Measurements from ENCODE around the gene AHSP.
"Not testable (repeated sequence)": the region's sequence is repeated elsewhere in the genome, so short reads cannot be mapped to it uniquely, and the experiment has no call there.

The AHSP gene

DNA sequence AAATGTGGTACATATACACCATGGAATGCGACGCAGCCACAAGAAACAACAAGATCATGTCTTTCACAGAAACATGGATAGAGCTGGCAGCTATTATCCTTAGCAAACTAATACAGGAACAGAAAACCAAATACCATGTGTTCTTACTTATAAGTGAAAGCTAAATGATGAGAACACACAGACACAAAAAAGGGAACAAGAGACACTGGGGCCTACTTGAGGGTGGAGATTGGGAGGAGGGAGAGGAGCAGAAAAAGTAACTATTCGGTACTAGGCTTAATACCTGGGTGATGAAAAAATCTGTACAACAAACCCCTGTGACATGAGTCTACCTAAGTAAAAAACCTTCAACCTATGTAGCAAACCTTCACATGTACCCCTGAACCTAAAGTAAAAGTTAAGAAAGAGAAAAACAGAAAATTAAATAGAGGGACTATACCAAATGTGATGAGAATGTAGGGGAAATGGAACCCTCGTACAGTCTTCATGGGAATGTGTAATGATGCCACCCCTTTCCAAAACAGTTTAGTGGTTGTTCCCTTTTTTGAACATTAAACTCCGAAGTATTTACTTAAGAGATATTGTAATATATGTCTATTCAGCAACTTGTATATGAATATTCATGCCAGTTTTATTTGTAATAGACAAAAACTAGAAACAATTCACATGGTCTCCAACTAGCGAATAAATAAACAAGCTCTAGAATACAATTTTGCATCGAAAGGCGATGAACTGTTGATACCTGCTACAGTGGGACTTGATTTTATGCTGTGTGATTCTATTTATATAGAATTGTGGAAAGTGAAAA is 33.9 kb downstream of the AHSP start:
- Histone ChIP-seq H3K79me1 (ENCODE audit: low read length) (no peaks in the 10 kb centered on the region), H3K4me3 (ENCODE audit: low read length) (no peak overlapping the region), H2AK5ac (ENCODE audit: low read length) (no peak overlapping the region), H3K9ac (ENCODE audit: low read length) (no peak overlapping the region), H3K79me2 (ENCODE audit: control insufficient read depth, insufficient read depth, low read length) (no peaks in the 10 kb centered on the region), H3K4me2 (ENCODE audit: low read length) (no peak overlapping the region), H3K56ac (ENCODE audit: low read length) (no peak overlapping the region), H2BK15ac (replicated peaks; ENCODE audit: low read depth) (no peak overlapping the region), H4K8ac (ENCODE audit: low read depth, low read length) (no peak overlapping the region), H2BK120ac (ENCODE audit: low read depth, low read length) (no peak overlapping the region), H3K36me3 (ENCODE audit: control insufficient read depth, insufficient read depth, low read length) (no peaks in the 10 kb centered on the region), H3K18ac (ENCODE audit: low read length) (no peak overlapping the region), H3K27ac (ENCODE audit: low read depth, low read length) (no peak overlapping the region), H4K5ac (ENCODE audit: low read length) (no peak overlapping the region), H3K4me1 (ENCODE audit: control insufficient read depth, low read depth, low read length) (no peaks in the 10 kb centered on the region), H2BK5ac (ENCODE audit: low read length) (no peak overlapping the region), H3K23ac (ENCODE audit: low read length) (no peak overlapping the region), H3K4ac (ENCODE audit: low read depth, low read length) (no peak overlapping the region), H3K27me3 (ENCODE audit: insufficient read depth, low read length, poor library complexity) (no peaks in the 10 kb centered on the region)
- WGBS (ENCODE audit: extremely low coverage, insufficient coverage, low lambda C conversion rate) = no CpG with 5 or more reads among the region's 8 CpGs
- DNase-seq = no peak

DNA sequence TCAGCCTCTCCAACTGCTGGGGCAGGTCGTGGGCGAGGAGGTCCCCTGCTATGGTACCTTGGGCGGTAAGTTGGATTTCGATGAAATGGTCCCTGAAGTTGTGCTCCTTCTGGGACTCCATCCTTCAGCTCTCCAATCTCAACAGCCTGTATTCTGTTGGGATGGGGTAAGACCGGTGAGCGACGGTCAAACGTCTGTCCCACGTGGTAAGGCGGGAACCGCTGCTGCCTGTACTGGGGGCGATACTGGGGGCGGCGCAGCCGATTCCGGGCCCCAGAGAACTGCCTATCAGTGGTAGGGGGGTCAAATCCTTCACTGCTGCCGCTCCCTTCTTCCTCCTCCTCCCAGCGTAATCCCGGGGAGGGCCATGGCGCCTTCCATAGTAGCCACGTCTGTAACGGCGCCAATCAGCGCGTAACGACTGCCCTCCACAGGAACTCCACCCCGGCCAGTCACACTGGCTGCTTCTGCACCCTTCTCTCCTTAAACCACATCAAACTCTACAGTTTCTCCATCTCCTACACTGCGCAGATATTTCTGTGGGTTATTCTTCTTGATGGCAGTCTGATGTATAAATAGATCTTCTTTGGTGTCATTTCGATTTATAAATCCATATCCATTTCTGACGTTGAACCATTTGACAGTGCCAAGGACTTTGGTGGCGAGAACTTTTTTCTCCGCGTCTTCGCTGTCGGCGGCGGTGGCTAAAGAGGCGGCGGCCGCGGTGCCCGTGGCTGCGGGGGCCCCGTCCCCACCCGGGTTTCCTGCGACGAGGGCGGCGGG is 41.1 kb downstream of the AHSP start:
- no peak overlapping the region for H4K5ac ChIP-seq (ENCODE audit: low read length)
- no peak overlapping the region for H2BK5ac ChIP-seq (ENCODE audit: low read length)
- no peak overlapping the region for H2BK15ac ChIP-seq (replicated peaks; ENCODE audit: low read depth)
- H3K79me1 ChIP-seq (ENCODE audit: low read length) = no peaks in the 10 kb centered on the region
- H3K56ac ChIP-seq (ENCODE audit: low read length) = no peak overlapping the region
- H3K36me3 ChIP-seq (ENCODE audit: control insufficient read depth, insufficient read depth, low read length) = no peaks in the 10 kb centered on the region
- no peak overlapping the region for H3K18ac ChIP-seq (ENCODE audit: low read length)
- no peaks in the 10 kb centered on the region for H3K4me1 ChIP-seq (ENCODE audit: control insufficient read depth, low read depth, low read length)
- H3K4me3 ChIP-seq (ENCODE audit: low read length) = no peak overlapping the region
- H2BK120ac ChIP-seq (ENCODE audit: low read depth, low read length) = no peak overlapping the region
- no CpG with 5 or more reads among the region's 49 CpGs for WGBS (ENCODE audit: extremely low coverage, insufficient coverage, low lambda C conversion rate)
- no peak overlapping the region for H2AK5ac ChIP-seq (ENCODE audit: low read length)
- H4K8ac ChIP-seq (ENCODE audit: low read depth, low read length) = no peak overlapping the region
- H3K27me3 ChIP-seq (ENCODE audit: insufficient read depth, low read length, poor library complexity) = peaks cover 4% of the 10 kb centered on the region
- no peak overlapping the region for H3K27ac ChIP-seq (ENCODE audit: low read depth, low read length)
- no peaks in the 10 kb centered on the region for H3K79me2 ChIP-seq (ENCODE audit: control insufficient read depth, insufficient read depth, low read length)
- no peak overlapping the region for H3K9ac ChIP-seq (ENCODE audit: low read length)
- peak; percentile 25 for DNase-seq
- no peak overlapping the region for H3K4ac ChIP-seq (ENCODE audit: low read depth, low read length)
- no peak overlapping the region for H3K4me2 ChIP-seq (ENCODE audit: low read length)
- H3K23ac ChIP-seq (ENCODE audit: low read length) = no peak overlapping the region

DNA sequence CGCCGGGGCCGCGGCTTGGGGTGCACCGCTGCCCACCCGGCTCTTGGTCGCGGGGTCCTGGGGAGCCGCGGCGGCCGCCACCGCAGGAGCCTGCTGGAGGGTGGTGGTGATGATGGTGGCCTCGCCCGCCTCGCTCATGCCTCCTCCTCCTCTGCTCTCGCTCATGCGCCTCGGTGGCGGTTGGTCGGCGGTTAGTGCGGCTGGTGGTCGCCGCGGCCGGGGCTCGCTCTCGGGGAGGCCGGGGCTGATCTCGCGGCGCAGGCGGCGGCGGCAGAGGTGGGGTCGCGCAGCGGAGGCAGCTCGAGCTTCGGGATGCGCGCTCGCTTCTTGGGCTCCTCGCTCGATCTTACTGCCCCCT is 41.6 kb downstream of the AHSP start:
- no peak overlapping the region for H3K4me3 ChIP-seq (ENCODE audit: low read length)
- H2BK120ac ChIP-seq (ENCODE audit: low read depth, low read length) = no peak overlapping the region
- no peak overlapping the region for H4K5ac ChIP-seq (ENCODE audit: low read length)
- H3K23ac ChIP-seq (ENCODE audit: low read length) = no peak overlapping the region
- no peak overlapping the region for H2BK5ac ChIP-seq (ENCODE audit: low read length)
- H3K36me3 ChIP-seq (ENCODE audit: control insufficient read depth, insufficient read depth, low read length) = no peaks in the 10 kb centered on the region
- no peak for DNase-seq
- no peak overlapping the region for H3K4ac ChIP-seq (ENCODE audit: low read depth, low read length)
- no peak overlapping the region for H2BK15ac ChIP-seq (replicated peaks; ENCODE audit: low read depth)
- no peak overlapping the region for H3K18ac ChIP-seq (ENCODE audit: low read length)
- H3K4me2 ChIP-seq (ENCODE audit: low read length) = no peak overlapping the region
- no peak overlapping the region for H4K8ac ChIP-seq (ENCODE audit: low read depth, low read length)
- H3K56ac ChIP-seq (ENCODE audit: low read length) = peak overlapping the region; percentile 34
- H3K9ac ChIP-seq (ENCODE audit: low read length) = no peak overlapping the region
- no peak overlapping the region for H3K27ac ChIP-seq (ENCODE audit: low read depth, low read length)
- no peaks in the 10 kb centered on the region for H3K79me1 ChIP-seq (ENCODE audit: low read length)
- peaks cover 4% of the 10 kb centered on the region for H3K27me3 ChIP-seq (ENCODE audit: insufficient read depth, low read length, poor library complexity)
- H2AK5ac ChIP-seq (ENCODE audit: low read length) = no peak overlapping the region
- no peaks in the 10 kb centered on the region for H3K4me1 ChIP-seq (ENCODE audit: control insufficient read depth, low read depth, low read length)
- WGBS (ENCODE audit: extremely low coverage, insufficient coverage, low lambda C conversion rate) = no CpG with 5 or more reads among the region's 46 CpGs
- no peaks in the 10 kb centered on the region for H3K79me2 ChIP-seq (ENCODE audit: control insufficient read depth, insufficient read depth, low read length)

DNA sequence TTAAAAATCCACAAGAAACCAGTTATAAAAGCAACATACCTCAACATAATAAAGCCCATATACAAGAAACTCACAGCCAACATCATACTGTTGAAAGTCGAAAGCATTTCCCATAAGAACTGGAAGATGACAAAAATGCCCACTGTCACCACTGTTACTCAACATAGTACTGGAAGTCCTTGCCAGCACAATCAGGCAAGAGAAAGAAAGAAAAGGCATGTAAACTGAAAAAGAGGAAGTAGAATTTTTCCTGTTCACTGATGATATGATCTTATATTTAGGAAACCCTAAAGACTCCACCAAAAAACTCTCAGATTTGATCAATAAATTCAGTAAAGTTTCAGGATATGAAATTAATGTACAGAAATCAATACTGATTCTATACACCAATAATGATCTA is 45.1 kb downstream of the AHSP start:
- no peak overlapping the region for H2BK15ac ChIP-seq (replicated peaks; ENCODE audit: low read depth)
- H2BK5ac ChIP-seq (ENCODE audit: low read length) = no peak overlapping the region
- no peak overlapping the region for H2AK5ac ChIP-seq (ENCODE audit: low read length)
- H2BK120ac ChIP-seq (ENCODE audit: low read depth, low read length) = no peak overlapping the region
- H3K18ac ChIP-seq (ENCODE audit: low read length) = no peak overlapping the region
- H3K4me1 ChIP-seq (ENCODE audit: control insufficient read depth, low read depth, low read length) = no peaks in the 10 kb centered on the region
- H3K9ac ChIP-seq (ENCODE audit: low read length) = no peak overlapping the region
- H3K79me2 ChIP-seq (ENCODE audit: control insufficient read depth, insufficient read depth, low read length) = no peaks in the 10 kb centered on the region
- H3K27ac ChIP-seq (ENCODE audit: low read depth, low read length) = no peak overlapping the region
- H3K4ac ChIP-seq (ENCODE audit: low read depth, low read length) = no peak overlapping the region
- H4K8ac ChIP-seq (ENCODE audit: low read depth, low read length) = no peak overlapping the region
- no peak overlapping the region for H3K4me2 ChIP-seq (ENCODE audit: low read length)
- H3K56ac ChIP-seq (ENCODE audit: low read length) = no peak overlapping the region
- no peak overlapping the region for H3K23ac ChIP-seq (ENCODE audit: low read length)
- H3K36me3 ChIP-seq (ENCODE audit: control insufficient read depth, insufficient read depth, low read length) = no peaks in the 10 kb centered on the region
- DNase-seq = no peak
- no peak overlapping the region for H4K5ac ChIP-seq (ENCODE audit: low read length)
- H3K27me3 ChIP-seq (ENCODE audit: insufficient read depth, low read length, poor library complexity) = peaks cover 4% of the 10 kb centered on the region
- H3K4me3 ChIP-seq (ENCODE audit: low read length) = no peak overlapping the region
- H3K79me1 ChIP-seq (ENCODE audit: low read length) = no peaks in the 10 kb centered on the region
- no CpG with 5 or more reads among the region's 1 CpG for WGBS (ENCODE audit: extremely low coverage, insufficient coverage, low lambda C conversion rate)

DNA sequence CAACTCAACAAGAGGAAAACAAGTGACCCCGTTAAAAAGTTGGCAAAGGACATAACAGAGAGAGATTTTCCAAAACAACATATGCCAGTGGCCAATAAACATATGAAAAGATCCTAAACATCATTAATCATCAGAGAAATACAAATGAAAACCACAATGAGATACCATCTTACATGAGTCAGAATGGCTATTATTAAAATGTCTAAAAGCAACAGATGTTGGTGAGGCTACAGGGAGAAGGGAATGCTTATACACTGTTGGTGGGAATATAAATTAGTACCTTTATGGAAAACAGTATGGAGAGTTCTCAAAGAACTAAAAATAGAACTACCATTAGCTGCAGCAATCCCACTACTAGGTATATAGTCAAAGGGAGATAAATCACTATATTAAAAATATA is 46.5 kb downstream of the AHSP start:
- H3K4me3 ChIP-seq (ENCODE audit: low read length); H3K27ac ChIP-seq (ENCODE audit: low read depth, low read length): not testable (repeated sequence)

More for the DNA sequence above, 46.5 kb downstream of the AHSP start:
- H2BK15ac ChIP-seq (replicated peaks; ENCODE audit: low read depth); H3K56ac ChIP-seq (ENCODE audit: low read length); H4K5ac ChIP-seq (ENCODE audit: low read length); H3K79me2 ChIP-seq (ENCODE audit: control insufficient read depth, insufficient read depth, low read length); H3K27me3 ChIP-seq (ENCODE audit: insufficient read depth, low read length, poor library complexity); H3K9ac ChIP-seq (ENCODE audit: low read length); H3K4me2 ChIP-seq (ENCODE audit: low read length); H3K79me1 ChIP-seq (ENCODE audit: low read length); H3K4me1 ChIP-seq (ENCODE audit: control insufficient read depth, low read depth, low read length); H2AK5ac ChIP-seq (ENCODE audit: low read length); H2BK120ac ChIP-seq (ENCODE audit: low read depth, low read length); DNase-seq; H3K18ac ChIP-seq (ENCODE audit: low read length); H4K8ac ChIP-seq (ENCODE audit: low read depth, low read length); H2BK5ac ChIP-seq (ENCODE audit: low read length); H3K36me3 ChIP-seq (ENCODE audit: control insufficient read depth, insufficient read depth, low read length); H3K23ac ChIP-seq (ENCODE audit: low read length); H3K4ac ChIP-seq (ENCODE audit: low read depth, low read length): not testable (repeated sequence)
- WGBS (ENCODE audit: extremely low coverage, insufficient coverage, low lambda C conversion rate) = no CpG with 5 or more reads among the region's 1 CpG

Measured in mesendoderm (in vitro differentiated cells).